ENCODE results near the gene OTOF. TPM values are rescaled to one million over a fixed set of nuclear protein-coding genes. Genes with fewer than 3 reads are reported as not detected.

The OTOF gene
- total RNA-seq, 1 experiment from 2014 or later: 0.26 TPM

DNA sequence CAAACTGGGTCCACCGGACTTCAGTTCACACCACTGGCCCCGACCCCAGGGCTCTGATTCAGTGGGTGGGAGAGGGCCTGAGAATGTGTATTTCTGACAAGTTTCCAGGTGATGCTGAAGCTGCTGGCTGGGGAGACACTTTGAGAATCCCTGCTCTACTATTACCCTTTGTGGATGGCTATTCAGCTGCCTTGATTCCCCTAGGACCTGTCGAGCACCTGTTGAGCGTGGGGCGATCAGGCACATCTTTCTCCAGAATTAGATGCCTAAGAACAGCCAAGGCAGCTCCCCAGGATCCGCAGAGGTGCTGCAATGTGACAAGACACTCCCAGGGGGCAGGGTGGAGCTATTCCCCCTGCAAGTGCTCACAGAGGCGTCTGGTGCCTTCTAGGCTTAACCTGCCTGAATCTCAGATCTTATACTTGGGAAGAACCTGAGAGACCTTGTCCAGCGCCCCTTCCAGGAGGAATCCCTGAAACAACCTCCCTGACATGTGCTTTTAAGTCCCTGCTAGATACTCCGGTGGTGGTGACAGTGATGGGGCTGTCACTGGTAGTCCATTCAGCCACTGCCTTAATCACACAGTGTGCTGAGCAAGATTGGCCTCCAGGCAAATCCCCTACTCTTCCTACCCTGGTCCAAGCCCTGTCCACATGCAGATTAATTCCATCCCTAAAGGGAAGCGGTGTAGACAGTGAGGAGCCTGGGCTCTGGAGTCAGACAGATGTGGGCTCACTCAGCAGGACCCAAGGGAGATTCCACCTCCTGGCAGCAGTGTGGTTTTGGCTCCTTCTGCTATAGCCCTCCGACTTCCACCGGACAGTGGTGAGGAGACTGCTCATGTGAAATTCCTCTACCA, 43.4 kb upstream of the OTOF start (continued):
- no peak for TF ChIP-seq SOX15 (CRISPR knock-in tag; IDR thresholded peaks at IDR 0.05)

GRCh38 chr2:26520148-26520449, 42.2 kb upstream of the OTOF start:
- Mint-ChIP-seq H3K9me3 (no peaks in the 10 kb centered on the region), H3K4me3 (no peak overlapping the region), H3K27ac (no peak overlapping the region), H3K4me1 (no peaks in the 10 kb centered on the region), H3K27me3 (ENCODE audit: low read depth) (no peaks in the 10 kb centered on the region), H3K36me3 (no peaks in the 10 kb centered on the region)
- DNase-seq (ENCODE audit: low spot score): no peak
- ChIA-PET POLR2A (no interaction called here), CTCF (interaction anchor here (1.4 to 9.4 kb wide), 6 partner anchors 8 to 61 kb away, joined by 3 to 97 read pairs (median 10); a partner anchor contains a TSS)
- TF ChIP-seq MYBL2 (CRISPR knock-in tag; IDR thresholded peaks at IDR 0.05) (no peak), HMGA2 (CRISPR knock-in tag; IDR thresholded peaks at IDR 0.05) (no peak), TEAD4 (CRISPR knock-in tag; IDR thresholded peaks at IDR 0.05) (no peak), CREM (CRISPR knock-in tag; IDR thresholded peaks at IDR 0.05) (no peak), CREB1 (CRISPR knock-in tag; IDR thresholded peaks at IDR 0.05) (no peak), ZNF396 (CRISPR knock-in tag; IDR thresholded peaks at IDR 0.05; ENCODE audit: borderline replicate concordance) (no peak), PRRX2 (CRISPR knock-in tag; IDR thresholded peaks at IDR 0.05) (no peak), TP53 (CRISPR knock-in tag; IDR thresholded peaks at IDR 0.05) (no peak), ATF6 (CRISPR knock-in tag; IDR thresholded peaks at IDR 0.05) (no peak), ZNF671 (CRISPR knock-in tag; IDR thresholded peaks at IDR 0.05) (no peak), PRDM15 (CRISPR knock-in tag; IDR thresholded peaks at IDR 0.05) (no peak)
- no peak for ATAC-seq

DNA sequence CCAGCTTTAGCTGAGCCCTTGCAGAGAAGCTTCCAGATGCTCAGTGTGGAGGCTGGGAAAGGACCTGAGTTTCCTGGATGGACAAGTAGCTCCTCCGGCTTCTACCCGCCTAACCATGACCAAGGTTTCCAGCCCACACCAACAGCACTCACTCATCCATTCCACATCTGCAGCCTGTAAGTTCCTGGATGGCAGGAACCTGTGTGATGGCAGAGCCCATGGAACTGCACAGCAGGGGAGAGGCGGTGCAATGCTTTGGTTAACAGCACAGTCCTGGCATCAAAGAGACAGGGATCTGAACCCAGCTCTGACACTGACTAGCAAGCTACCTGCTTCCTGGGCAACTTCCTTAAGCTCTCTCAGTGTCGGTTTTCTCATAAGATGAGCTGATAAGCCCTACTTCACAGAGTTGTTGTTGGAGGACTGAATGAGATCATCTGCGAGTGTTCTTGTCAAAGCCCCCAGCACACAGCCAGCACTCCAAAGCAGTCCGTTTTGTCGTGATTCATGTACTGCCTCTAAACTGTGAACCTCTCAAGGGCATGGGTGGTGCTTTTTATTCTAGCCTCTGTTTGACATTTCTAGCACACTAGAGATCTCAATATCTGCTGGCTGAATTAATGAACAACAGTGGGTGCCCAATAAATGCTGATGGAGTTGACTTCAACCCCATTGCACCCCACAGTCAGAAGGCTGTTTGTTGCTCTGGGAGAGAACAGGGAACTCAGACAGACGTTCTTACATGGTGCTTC, 41.6 kb upstream of the OTOF start:
- Mint-ChIP-seq H3K27ac (no peak overlapping the region), H3K4me3 (no peak overlapping the region), H3K4me1 (no peaks in the 10 kb centered on the region), H3K9me3 (no peaks in the 10 kb centered on the region), H3K36me3 (no peaks in the 10 kb centered on the region), H3K27me3 (ENCODE audit: low read depth) (no peaks in the 10 kb centered on the region)
- TF ChIP-seq JUN (CRISPR knock-in tag; IDR thresholded peaks at IDR 0.05): no peak
- TF ChIP-seq ZMAT4 (CRISPR knock-in tag; IDR thresholded peaks at IDR 0.05): no peak
- TF ChIP-seq GTF2I (CRISPR knock-in tag; conservative IDR thresholded peaks at IDR 0.05): no peak
- TF ChIP-seq JAZF1 (CRISPR knock-in tag; IDR thresholded peaks at IDR 0.05): no peak
- TF ChIP-seq OVOL2 (CRISPR knock-in tag; IDR thresholded peaks at IDR 0.05; ENCODE audit: borderline replicate concordance): no peak
- TF ChIP-seq, protein P1, sequence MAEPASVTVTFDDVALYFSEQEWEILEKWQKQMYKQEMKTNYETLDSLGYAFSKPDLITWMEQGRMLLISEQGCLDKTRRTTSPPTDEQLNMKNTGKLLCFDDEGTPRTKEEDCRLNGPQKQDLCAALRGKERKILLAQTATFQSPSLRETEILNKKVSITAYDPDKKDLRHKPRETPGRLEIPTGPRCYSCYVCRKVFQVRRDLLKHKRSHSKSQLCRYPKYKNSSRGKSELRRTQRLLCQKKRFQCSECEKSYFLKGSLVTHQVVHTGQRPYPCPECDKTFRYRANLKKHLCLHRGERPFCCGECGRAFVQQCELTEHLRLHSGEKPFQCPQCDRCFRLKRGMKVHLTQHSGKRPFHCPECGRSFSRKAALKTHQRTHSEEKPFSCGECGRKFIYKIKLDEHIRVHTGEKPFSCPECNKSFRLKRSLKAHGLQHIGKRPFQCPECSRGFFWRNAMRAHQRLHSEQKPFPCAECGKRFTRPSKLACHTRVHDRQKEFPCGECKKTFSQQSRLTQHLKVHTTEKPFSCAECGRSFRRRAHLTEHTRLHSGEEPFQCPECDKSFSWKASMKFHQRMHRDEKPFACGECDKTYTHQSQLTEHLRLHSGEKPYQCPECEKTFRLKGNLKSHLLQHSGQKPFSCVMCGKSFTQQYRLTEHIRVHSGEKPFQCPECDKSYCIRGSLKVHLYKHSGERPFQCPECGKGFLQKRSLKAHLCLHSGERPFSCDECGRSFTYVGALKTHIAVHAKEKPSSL (CRISPR knock-in tag; conservative IDR thresholded peaks at IDR 0.05): no peak
- ChIA-PET CTCF (interaction anchor here (0.6 to 9.4 kb wide), 6 partner anchors 11 to 58 kb away, joined by 3 to 97 read pairs (median 12); a partner anchor contains a TSS), POLR2A (no interaction called here)
- ATAC-seq (no peak), DNase-seq (ENCODE audit: low spot score) (no peak)
